Left forelimb (tissue), 1 donor: ENCODE results near the gene ZNF26.
"Not testable (repeated sequence)": the region's sequence is repeated elsewhere in the genome, so short reads cannot be mapped to it uniquely, and the experiment has no call there.

ENCODE experiments used
- DNase-seq: peaks from one replicate; pipeline ENCODE4 v3.0.0-alpha.2; 2018; ENCODE audit warnings: low spot score

Gene ZNF26

DNA sequence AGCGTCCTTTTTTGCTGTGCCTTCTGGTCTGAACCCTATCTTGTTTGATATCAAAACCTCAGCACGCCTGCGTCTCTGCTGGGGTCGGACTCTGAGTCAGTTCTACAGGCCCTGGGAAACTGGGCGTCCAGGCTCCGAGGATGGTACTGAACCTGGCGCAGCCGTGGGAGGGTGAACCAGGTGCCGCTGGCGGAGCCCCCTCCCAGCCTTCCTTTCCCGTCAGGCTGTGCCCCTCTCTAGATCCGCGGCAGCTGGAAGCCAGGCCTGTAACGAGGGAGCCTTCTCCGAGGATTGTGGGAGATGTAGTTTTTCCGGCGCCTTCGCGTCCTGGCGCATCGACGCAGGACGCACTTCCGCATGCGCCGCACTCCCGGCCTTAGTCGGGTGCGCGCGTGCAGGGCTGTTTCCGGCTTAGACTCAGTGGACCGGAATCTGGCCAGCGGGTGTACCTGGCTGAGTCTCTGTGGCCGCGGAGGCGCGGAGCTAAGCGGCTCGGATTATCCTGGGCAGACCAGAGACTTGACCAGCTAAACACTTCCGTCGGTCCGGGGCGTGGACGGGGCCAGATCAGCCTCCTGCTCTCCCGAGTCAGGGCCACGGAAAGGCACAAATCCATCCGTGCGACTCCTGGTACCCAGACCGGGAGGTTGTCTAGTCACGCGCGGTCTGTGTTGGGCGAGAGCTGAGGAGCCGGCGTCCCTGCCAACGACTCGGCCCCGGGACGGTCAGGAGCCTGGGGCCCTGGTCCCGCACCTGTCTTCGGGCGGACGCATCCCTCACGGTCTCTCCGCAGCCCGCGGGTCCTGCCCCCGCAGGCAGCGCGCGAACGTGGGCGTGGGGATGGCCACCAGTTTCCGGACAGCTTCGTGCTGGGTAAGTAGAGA lies at the start of gene ZNF26:
TSS of gene ZNF26 (plus strand) at position 367 of the 884 bp plus-strand sequence. CDS start at position 841, 474 bp downstream.
- peak; percentile 92 for DNase-seq

- not testable (repeated sequence) for DNase-seq
These were observed 49.2 kb upstream of the ZNF26 start for GRCh38 chr12:132936921-132937320.

GRCh38 chr12:132937476-132937875 lies 48.7 kb upstream of the ZNF26 start:
- no peak for DNase-seq

DNA sequence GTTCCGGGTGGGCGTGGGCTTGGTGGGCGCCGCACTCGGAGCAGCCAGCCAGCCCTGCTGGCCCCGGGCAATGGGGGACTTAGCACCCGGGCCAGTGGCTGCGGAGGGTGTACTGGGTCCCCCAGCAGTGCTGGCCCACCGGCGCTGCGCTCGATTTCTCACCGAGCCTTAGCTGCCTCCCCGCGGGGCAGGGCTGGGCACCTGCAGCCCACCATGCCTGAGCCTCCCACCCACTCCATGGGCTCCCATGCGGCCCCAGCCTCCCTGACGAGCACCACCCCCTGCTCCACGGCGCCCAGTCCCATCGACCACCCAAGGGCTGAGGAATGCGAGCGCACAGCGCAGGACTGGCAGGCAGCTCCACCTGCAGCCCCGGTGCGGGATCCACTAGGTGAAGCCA lies 47.4 kb upstream of the ZNF26 start:
- DNase-seq, result not testable (repeated sequence)

DNA sequence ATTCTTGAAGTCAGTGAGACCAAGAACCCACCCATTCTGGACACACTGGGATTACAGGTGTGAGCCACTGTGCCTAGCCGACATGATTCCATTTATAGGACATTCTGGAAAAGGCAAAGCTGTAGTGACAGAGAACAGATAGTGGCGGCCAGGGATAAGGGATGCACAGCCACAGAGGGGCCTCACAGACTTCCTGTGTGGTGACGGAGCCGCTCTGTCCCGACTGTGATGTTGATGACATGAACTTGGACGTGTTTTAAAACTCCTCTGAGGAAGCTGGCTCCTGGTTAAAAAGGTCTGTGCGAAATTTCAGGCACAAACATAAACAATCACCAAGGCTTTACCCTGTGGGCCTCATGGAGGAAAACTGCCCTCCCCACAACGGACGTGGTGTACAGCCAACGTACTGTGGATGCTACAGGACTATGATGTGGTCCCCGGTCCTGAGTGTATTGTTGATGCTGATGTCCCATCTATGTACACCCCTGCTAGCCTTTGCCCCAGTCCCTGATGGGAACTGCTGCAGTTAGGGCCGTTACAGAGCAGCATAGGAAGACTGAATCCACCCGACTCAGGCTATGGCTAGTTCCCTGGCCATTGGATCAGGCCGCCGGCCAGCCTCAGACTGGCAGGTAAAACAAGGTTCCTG lies 46.0 kb upstream of the ZNF26 start:
- DNase-seq, result no peak

GRCh38 chr12:132941336-132941954 lies 44.7 kb upstream of the ZNF26 start:
- DNase-seq, result no peak

- peak; percentile 28 for DNase-seq
These were observed 43.6 kb upstream of the ZNF26 start for GRCh38 chr12:132942611-132943010.

- no peak for DNase-seq
These were observed 40.4 kb upstream of the ZNF26 start for GRCh38 chr12:132945806-132946205.

- no peak for DNase-seq
These were observed 39.8 kb upstream of the ZNF26 start for GRCh38 chr12:132946246-132946820.

DNA sequence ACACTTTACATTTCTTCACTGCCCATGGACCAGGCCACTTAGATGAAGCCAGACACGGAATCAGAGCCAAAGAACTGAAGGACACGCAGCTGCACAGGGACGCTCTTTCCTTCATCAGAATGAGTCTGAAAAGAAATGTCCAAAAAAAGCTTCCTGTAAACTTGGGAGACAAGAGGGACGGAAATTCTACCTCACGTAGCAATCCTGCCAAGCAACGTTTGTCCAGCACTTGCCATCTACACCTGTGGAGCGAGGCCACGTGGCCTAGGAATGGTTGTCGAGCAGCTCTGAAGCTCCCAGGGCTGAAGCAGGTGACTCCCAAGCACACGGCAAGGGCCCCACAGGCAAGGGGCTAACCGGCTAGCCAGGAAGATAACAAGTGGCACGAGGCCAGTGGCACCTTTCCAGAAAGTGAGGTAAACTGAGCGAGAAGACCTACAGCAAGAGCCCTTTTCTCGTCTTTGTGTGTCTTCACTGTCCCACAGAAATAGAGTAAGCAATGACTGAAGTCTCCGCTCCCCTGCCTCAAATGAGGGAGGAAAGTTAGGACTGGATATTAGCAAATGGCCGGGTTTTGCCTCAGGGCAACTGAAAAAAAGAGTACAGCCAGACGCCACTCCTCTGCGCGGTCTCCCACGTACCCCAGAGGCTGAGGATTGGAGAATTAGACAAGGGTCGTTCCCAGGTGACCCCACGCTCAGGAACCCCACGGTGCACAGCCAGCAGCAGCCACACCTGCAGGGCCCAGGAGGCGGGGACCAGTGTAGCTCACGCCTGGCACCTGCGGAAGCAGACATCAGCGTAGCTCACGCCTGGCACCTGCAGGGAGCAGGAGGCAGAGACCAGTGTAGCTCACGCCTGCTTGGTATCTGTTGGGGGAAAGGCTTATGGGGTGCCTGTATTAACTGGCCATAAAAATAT lies 37.8 kb upstream of the ZNF26 start:
- DNase-seq, result no peak

- no peak for DNase-seq
These were observed 36.0 kb upstream of the ZNF26 start for GRCh38 chr12:132949936-132950837.

GRCh38 chr12:132950844-132951535 lies 35.2 kb upstream of the ZNF26 start:
- DNase-seq, result no peak

DNA sequence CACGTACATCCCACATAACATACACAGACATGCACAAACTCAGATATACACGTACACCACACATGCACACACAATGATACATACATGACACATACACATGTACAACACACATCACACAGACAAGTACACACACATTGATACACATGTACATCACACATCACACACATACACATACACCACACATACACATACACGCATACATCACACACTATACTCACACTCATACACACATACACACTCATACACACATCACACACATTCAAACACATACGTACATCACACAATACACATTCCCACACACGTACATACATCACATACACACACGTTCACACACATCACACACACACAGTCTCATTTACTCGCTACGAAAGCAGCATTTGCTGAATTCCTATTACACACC lies 34.5 kb upstream of the ZNF26 start:
- no peak for DNase-seq

- DNase-seq, result no peak
These were observed 33.6 kb upstream of the ZNF26 start for GRCh38 chr12:132952371-132953162.

DNA sequence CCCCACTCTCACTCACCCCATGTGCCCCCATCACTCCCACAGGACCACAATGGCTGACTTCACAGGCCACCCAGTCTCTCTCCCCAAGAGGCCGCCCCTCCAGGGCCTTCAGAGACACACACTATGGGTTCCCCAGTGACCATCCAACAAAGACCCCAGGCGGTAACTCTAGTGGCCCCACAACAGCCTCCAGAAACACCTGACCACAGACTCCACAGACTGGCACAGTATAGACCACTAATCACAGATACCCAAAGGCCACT lies 33.1 kb upstream of the ZNF26 start:
- no peak for DNase-seq

DNA sequence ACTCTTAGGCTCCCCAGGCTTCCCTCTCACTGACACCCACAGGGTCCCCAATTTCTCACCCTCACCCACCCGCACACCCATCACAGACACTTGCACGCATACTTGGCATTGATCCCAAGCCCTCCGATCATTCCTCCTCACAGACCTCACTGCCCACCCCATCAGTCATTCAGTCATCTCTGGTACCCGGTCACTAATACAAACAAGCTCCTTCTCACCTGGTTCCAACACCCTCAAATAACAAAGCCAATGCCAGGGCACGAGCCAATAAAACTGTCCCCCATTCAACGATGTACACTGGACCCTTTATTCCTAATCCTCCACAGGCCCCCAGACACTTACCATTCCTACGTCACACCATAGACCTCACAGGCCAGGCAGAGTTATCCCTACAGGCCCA lies 32.4 kb upstream of the ZNF26 start:
- no peak for DNase-seq

DNA sequence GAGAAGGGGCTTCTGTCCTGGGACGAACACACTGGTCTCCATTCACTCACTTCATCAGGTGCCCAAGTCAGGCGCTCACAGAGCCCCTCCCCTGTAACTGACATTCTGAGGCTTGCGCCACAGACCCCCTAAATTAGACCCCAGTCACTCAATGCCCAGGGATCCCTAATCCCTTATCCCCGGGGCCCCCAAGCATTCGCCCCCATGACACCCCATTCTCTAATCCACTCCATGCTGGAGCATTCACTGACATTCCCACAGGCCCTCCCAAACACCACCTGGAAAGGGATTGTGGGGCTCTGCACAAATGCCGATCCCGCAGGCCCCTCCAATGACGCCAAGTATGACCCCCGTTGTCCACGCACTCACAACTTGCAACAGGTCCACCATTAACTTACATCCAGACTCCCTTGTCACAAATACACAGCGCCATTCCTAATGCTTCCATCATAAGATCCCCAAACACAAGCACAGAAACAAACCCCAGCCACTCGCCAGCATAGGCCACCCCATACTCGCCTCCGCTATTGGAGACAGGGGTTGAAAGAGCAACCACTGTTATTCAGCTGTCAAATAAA lies 31.6 kb upstream of the ZNF26 start:
- no peak for DNase-seq

- no peak for DNase-seq
These were observed 30.8 kb upstream of the ZNF26 start for GRCh38 chr12:132955094-132956010.
